ENCODE data around the gene SGIP1. TPM values are rescaled to one million over a fixed set of nuclear protein-coding genes. Genes with fewer than 3 reads are reported as not detected.

Gene SGIP1, protein sequence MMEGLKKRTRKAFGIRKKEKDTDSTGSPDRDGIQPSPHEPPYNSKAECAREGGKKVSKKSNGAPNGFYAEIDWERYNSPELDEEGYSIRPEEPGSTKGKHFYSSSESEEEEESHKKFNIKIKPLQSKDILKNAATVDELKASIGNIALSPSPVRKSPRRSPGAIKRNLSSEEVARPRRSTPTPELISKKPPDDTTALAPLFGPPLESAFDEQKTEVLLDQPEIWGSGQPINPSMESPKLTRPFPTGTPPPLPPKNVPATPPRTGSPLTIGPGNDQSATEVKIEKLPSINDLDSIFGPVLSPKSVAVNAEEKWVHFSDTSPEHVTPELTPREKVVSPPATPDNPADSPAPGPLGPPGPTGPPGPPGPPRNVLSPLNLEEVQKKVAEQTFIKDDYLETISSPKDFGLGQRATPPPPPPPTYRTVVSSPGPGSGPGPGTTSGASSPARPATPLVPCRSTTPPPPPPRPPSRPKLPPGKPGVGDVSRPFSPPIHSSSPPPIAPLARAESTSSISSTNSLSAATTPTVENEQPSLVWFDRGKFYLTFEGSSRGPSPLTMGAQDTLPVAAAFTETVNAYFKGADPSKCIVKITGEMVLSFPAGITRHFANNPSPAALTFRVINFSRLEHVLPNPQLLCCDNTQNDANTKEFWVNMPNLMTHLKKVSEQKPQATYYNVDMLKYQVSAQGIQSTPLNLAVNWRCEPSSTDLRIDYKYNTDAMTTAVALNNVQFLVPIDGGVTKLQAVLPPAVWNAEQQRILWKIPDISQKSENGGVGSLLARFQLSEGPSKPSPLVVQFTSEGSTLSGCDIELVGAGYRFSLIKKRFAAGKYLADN
- total RNA-seq (2021), result 1.4 and 1.6 TPM in 2 replicates
- percentile 38 among the genes with signal in this experiment for Bru-seq, nascent RNA
- percentile 37 among the genes with signal in this experiment for BruChase-seq, experiment 1, labeled RNA remaining after a 2-hour chase
- percentile 24 among the genes with signal in this experiment for BruChase-seq, experiment 2, labeled RNA remaining after a 6-hour chase
- long read RNA-seq, partial matches to known transcripts, result 0 of 1 reads
- long read RNA-seq, other reads (novel, unspliced or antisense), result 1 of 1 reads

DNA sequence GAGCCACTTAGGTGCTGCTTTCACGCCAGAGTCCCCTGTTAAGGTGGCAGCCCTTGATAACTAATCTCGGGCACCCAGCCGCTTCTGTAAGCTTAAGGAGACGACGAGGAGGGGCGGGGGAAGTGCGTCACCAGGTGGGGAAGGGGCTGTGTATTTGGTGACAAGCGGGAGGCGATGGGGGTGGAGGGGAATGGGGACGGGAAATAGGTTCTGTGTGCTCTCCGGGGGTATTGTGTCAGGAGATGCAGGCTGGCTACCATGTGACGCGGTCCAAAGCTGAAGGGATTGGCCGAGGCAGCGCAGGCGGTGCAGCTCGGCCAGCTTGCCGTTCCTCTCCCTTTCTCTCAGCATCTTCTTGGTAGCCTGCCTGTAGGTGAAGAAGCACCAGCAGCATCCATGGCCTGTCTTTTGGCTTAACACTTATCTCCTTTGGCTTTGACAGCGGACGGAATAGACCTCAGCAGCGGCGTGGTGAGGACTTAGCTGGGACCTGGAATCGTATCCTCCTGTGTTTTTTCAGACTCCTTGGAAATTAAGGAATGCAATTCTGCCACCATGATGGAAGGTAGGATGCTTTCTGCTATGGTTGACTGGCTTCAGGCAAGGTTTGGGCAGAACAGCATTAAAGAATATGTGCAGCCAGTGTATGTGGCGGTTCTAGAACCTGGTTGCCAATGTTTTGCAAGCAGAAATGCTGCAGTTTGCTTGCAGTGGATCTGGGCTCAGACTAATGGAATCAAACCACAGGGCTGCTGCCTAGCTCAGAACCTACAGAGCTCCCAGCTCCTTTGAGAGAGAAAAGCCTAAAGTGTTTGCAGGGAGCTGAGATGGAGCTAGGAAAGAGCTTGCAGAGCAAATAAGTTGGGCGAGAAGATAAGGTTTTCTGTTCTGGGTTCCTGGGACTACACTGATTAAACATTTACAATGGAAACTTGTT, at the start of gene SGIP1:
SGIP1 (plus strand) TSS at position 350 of the 937 bp plus-strand sequence; CDS start at position 556, 206 bp downstream.
- TF ChIP-seq CTCF (conservative IDR thresholded peaks at IDR 0.05; ENCODE audit: low read depth, low read length) (no peak), EZH2 (IDR thresholded peaks at IDR 0.05; ENCODE audit: borderline replicate concordance, low read depth, low read length, poor library complexity, severe bottlenecking) (no peak)
- intact Hi-C loops (cut with micrococcal nuclease; ENCODE audit: unreplicated experiment), result no loop called here
- Histone ChIP-seq H3K27ac (ENCODE audit: low read depth, low read length, poor library complexity, severe bottlenecking) (no peak within 1 kb of the TSS), H3K4me1 (ENCODE audit: insufficient read depth, low read length, poor library complexity, severe bottlenecking) (peaks cover 11% of the 10 kb centered on the region), H3K27me3 (replicated peaks; ENCODE audit: insufficient read depth, low read depth, low read length, poor library complexity) (no peaks in the 10 kb centered on the region), H3K9me3 (ENCODE audit: low read depth, low read length, poor library complexity, severe bottlenecking) (no peaks in the 10 kb centered on the region), H3K4me3 (ENCODE audit: low read depth, low read length, poor library complexity, severe bottlenecking) (peak within 1 kb of the TSS; percentile 38), H3K36me3 (ENCODE audit: insufficient read depth, low read length, poor library complexity, severe bottlenecking) (no peaks in the 10 kb centered on the region)
- TSS peak; percentile 50 for BruUV-seq (replicated peaks)
- CTCF ChIA-PET, result no interaction called here
- POLR2A ChIA-PET (ENCODE audit: low non-redundant PET), result no interaction called here
- no peak for DNase-seq (ENCODE audit: low spot score)

GRCh38 chr1:66489151-66489550, 44.8 kb upstream of the SGIP1 start:
- POLR2A ChIA-PET (ENCODE audit: low non-redundant PET), result no interaction called here
- Histone ChIP-seq H3K27ac (ENCODE audit: low read depth, low read length, poor library complexity, severe bottlenecking) (no peak overlapping the region), H3K4me3 (ENCODE audit: low read depth, low read length, poor library complexity, severe bottlenecking) (no peak overlapping the region), H3K36me3 (ENCODE audit: insufficient read depth, low read length, poor library complexity, severe bottlenecking) (no peaks in the 10 kb centered on the region), H3K4me1 (ENCODE audit: insufficient read depth, low read length, poor library complexity, severe bottlenecking) (no peaks in the 10 kb centered on the region), H3K9me3 (ENCODE audit: low read depth, low read length, poor library complexity, severe bottlenecking) (no peaks in the 10 kb centered on the region), H3K27me3 (replicated peaks; ENCODE audit: insufficient read depth, low read depth, low read length, poor library complexity) (no peaks in the 10 kb centered on the region)
- TF ChIP-seq CTCF (conservative IDR thresholded peaks at IDR 0.05; ENCODE audit: low read depth, low read length) (no peak), EZH2 (IDR thresholded peaks at IDR 0.05; ENCODE audit: borderline replicate concordance, low read depth, low read length, poor library complexity, severe bottlenecking) (no peak)
- BruUV-seq (replicated peaks), result no TSS peak
- CTCF ChIA-PET, result no interaction called here
- intact Hi-C loops (cut with micrococcal nuclease; ENCODE audit: unreplicated experiment), result no loop called here
- no peak for DNase-seq (ENCODE audit: low spot score)
